ENCODE measurements around the gene TPM4.
A peak's percentile ranks its signal among the peaks of the same experiment; 100 is the strongest.

TPM4 gene

DNA sequence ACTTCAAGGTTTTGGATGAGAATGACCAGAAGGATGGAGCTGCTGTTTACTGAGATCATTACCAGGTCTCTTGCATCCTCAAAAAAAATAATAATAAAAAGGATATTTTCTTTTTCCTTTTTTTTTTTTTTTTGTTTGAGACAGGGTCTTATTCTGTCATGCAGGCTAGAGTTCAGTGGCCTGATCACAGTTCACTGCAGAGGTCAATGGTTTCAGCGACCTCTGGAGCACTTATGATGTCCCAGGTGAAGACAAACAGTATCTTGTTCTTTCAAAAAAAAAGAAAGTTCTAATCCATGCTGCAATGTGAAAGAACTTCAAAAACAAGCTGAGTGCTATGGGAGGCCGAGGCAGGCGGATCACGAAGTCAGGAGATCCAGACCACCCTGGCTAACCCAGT is 30.4 kb upstream of the TPM4 start:
- Histone ChIP-seq H3K79me2 (ENCODE audit: insufficient read depth, low read length) (no peaks in the 10 kb centered on the region), H3K4me1 (ENCODE audit: insufficient read depth, low read length, severe bottlenecking) (peaks cover 5% of the 10 kb centered on the region), H3K27me3 (ENCODE audit: insufficient read depth, low read length) (no peaks in the 10 kb centered on the region), H3K9me2 (ENCODE audit: low read depth, low read length) (no peaks in the 10 kb centered on the region), H3K4me2 (ENCODE audit: low read length) (no peak overlapping the region), H3K27ac (ENCODE audit: low read depth, low read length, poor library complexity, severe bottlenecking) (no peak overlapping the region), H4K20me1 (ENCODE audit: insufficient read depth, low read length) (no peaks in the 10 kb centered on the region), H3K9me3 (ENCODE audit: low read length) (no peaks in the 10 kb centered on the region), H3K9ac (ENCODE audit: low read length) (no peak overlapping the region), H3F3A (ENCODE audit: insufficient read depth, low read length) (no peaks in the 10 kb centered on the region), H2AFZ (ENCODE audit: low read length) (no peak overlapping the region), H3K4me3 (ENCODE audit: low read depth, low read length, poor library complexity, severe bottlenecking) (no peak overlapping the region), H3K36me3 (ENCODE audit: insufficient read depth, low read length) (no peaks in the 10 kb centered on the region)
- TF ChIP-seq, protein P1, sequence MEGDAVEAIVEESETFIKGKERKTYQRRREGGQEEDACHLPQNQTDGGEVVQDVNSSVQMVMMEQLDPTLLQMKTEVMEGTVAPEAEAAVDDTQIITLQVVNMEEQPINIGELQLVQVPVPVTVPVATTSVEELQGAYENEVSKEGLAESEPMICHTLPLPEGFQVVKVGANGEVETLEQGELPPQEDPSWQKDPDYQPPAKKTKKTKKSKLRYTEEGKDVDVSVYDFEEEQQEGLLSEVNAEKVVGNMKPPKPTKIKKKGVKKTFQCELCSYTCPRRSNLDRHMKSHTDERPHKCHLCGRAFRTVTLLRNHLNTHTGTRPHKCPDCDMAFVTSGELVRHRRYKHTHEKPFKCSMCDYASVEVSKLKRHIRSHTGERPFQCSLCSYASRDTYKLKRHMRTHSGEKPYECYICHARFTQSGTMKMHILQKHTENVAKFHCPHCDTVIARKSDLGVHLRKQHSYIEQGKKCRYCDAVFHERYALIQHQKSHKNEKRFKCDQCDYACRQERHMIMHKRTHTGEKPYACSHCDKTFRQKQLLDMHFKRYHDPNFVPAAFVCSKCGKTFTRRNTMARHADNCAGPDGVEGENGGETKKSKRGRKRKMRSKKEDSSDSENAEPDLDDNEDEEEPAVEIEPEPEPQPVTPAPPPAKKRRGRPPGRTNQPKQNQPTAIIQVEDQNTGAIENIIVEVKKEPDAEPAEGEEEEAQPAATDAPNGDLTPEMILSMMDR (IDR thresholded peaks at IDR 0.05; ENCODE audit: low read length), result no peak
- no peak for TF ChIP-seq EZH2 (IDR thresholded peaks at IDR 0.05; ENCODE audit: borderline replicate concordance, low read length)

DNA sequence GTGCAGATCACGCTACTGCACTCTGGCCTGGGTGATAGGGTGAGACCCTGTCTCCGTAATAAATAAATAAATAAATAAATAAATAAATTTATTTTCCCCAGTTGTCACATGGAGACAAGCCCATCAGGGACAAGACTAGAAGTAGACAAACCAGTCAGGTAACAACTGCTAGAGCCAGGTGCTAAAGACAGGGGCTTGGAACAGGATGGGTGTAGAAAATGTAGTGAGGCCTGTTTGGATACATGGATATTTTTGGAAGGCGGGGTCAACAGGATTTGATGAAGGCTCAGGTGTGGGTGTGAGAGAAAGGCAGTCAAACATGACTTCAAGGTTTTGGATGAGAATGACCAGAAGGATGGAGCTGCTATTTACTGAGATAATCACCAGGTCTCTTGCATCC is 27.7 kb upstream of the TPM4 start:
- Histone ChIP-seq H3K4me3 (ENCODE audit: low read depth, low read length, poor library complexity, severe bottlenecking) (no peak overlapping the region), H2AFZ (ENCODE audit: low read length) (no peak overlapping the region), H3K27me3 (ENCODE audit: insufficient read depth, low read length) (no peaks in the 10 kb centered on the region), H3K79me2 (ENCODE audit: insufficient read depth, low read length) (no peaks in the 10 kb centered on the region), H3K4me1 (ENCODE audit: insufficient read depth, low read length, severe bottlenecking) (no peaks in the 10 kb centered on the region), H3K9me3 (ENCODE audit: low read length) (peaks cover 3% of the 10 kb centered on the region; the same call in 1 of the 2 replicates), H4K20me1 (ENCODE audit: insufficient read depth, low read length) (no peaks in the 10 kb centered on the region), H3F3A (ENCODE audit: insufficient read depth, low read length) (no peaks in the 10 kb centered on the region), H3K9ac (ENCODE audit: low read length) (no peak overlapping the region), H3K36me3 (ENCODE audit: insufficient read depth, low read length) (no peaks in the 10 kb centered on the region), H3K4me2 (ENCODE audit: low read length) (no peak overlapping the region), H3K27ac (ENCODE audit: low read depth, low read length, poor library complexity, severe bottlenecking) (no peak overlapping the region), H3K9me2 (ENCODE audit: low read depth, low read length) (no peaks in the 10 kb centered on the region)
- no peak for TF ChIP-seq EZH2 (IDR thresholded peaks at IDR 0.05; ENCODE audit: borderline replicate concordance, low read length)

DNA sequence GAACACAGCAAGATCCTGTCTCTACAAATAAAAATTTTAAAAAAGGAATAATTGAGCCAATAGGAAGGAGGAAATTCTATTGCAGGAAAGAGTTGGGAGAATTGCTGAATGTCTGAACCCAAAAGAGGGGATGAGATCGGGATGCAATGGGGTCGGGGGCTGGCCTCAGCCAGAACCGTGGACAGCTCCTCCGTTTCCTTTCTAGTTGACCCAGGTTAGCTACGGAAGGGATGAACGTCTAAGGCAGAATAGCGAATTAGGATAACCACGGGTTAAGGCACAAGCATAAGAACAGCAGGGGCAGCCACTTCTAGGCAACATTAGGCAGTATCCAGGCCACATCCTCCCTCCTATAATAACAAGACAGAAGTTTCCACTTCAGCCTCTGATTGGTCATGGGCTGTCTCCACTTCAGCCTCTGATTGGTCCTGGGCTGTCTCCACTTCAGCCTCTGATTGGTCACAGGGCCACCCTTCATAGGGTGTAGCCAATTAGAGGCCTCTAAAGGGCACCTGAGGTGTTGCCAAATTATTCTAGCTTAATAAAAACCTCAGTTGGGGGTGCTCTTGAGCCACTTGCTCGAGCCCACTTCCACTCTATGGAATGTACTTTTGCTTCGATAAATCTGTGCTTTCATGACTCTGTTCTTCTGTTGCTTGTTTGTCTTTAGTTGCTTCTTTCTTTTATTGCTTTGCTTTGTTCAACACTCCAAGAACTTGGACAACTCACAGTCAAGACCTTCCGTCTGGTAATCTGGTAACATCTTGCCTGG is 24.9 kb upstream of the TPM4 start:
- H3K4me2 ChIP-seq (ENCODE audit: low read length), result no peak overlapping the region

More for the DNA sequence above, 24.9 kb upstream of the TPM4 start:
- no peaks in the 10 kb centered on the region for H3K36me3 ChIP-seq (ENCODE audit: insufficient read depth, low read length)
- TF ChIP-seq EZH2 (IDR thresholded peaks at IDR 0.05; ENCODE audit: borderline replicate concordance, low read length), result no peak
- TF ChIP-seq, protein P1 (IDR thresholded peaks at IDR 0.05; ENCODE audit: low read length), result peak; percentile 21; the same call in 1 of the 2 replicates
- H3F3A ChIP-seq (ENCODE audit: insufficient read depth, low read length), result no peaks in the 10 kb centered on the region
- H3K9ac ChIP-seq (ENCODE audit: low read length), result no peak overlapping the region
- H3K9me2 ChIP-seq (ENCODE audit: low read depth, low read length), result no peaks in the 10 kb centered on the region
- H3K9me3 ChIP-seq (ENCODE audit: low read length), result peaks cover 3% of the 10 kb centered on the region; the same call in 1 of the 2 replicates
- H3K4me3 ChIP-seq (ENCODE audit: low read depth, low read length, poor library complexity, severe bottlenecking), result no peak overlapping the region
- H3K79me2 ChIP-seq (ENCODE audit: insufficient read depth, low read length), result no peaks in the 10 kb centered on the region
- no peak overlapping the region for H2AFZ ChIP-seq (ENCODE audit: low read length)
- peaks cover 4% of the 10 kb centered on the region; the same call in 1 of the 2 replicates for H3K27me3 ChIP-seq (ENCODE audit: insufficient read depth, low read length)
- H3K27ac ChIP-seq (ENCODE audit: low read depth, low read length, poor library complexity, severe bottlenecking), result no peak overlapping the region
- H3K4me1 ChIP-seq (ENCODE audit: insufficient read depth, low read length, severe bottlenecking), result no peaks in the 10 kb centered on the region
- H4K20me1 ChIP-seq (ENCODE audit: insufficient read depth, low read length), result no peaks in the 10 kb centered on the region

Data from OCI-LY1 (cell line).